Stomach smooth muscle (tissue), 2 donors: ENCODE results near the gene PCSK2.
A peak's percentile ranks its signal among the peaks of the same experiment; 100 is the strongest.

Experiments used
- H3K27ac ChIP-seq: one replicate; pipeline ENCODE4 v1.7.0; 2013; ENCODE audit warnings: mild to moderate bottlenecking, low read length, inconsistent platforms
- H3K27me3 ChIP-seq, 2 donors: one replicate each; pipeline ENCODE4 v1.7.0; 2013; ENCODE audit warnings: low read length in 2 of 2; ENCODE audit not compliant: insufficient read depth in 2 of 2, control insufficient read depth in 1 of 2
- H3K36me3 ChIP-seq, 2 donors: one replicate each; pipeline ENCODE4 v1.7.0; 2013; ENCODE audit warnings: low read length in 2 of 2; ENCODE audit not compliant: control insufficient read depth in 2 of 2, insufficient read depth in 2 of 2
- H3K4me1 ChIP-seq: one replicate; pipeline ENCODE4 v1.7.0; 2013; ENCODE audit warnings: low read length; ENCODE audit not compliant: control insufficient read depth, insufficient read depth
- H3K4me3 ChIP-seq, 2 donors: one replicate each; pipeline ENCODE4 v1.7.0; 2013; ENCODE audit warnings: low read length in 2 of 2
- H3K9ac ChIP-seq, 2 donors: one replicate each; pipeline ENCODE4 v1.7.0; 2013; ENCODE audit warnings: low read length in 2 of 2, mild to moderate bottlenecking in 1 of 2
- H3K9me3 ChIP-seq, 2 donors: one replicate each; pipeline ENCODE4 v1.7.0; 2013; ENCODE audit warnings: low read length in 2 of 2; ENCODE audit not compliant: control insufficient read depth in 2 of 2
- donor health status: healthy.
- donor health status: Pancreatic carcinoma.

Gene PCSK2

DNA sequence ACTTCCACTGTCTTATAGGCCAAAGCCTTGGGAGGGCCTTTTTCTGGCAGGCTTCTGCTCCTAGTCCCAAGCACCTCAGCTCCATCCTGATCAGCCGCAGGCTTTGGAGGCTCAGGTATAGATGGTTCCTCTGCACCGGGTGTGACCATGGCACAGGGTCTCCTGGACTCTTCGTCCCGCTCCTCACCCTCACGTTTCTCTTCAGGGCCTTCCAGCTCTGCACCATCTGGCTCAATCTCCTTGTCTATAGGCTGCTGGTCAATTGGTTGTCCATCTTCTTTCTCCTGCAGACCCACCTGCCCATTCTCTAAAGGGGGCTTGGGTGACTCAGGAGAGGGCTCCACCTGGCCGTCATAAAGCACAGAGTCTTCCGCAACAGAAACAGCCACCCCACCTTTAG lies 267.4 kb downstream of the PCSK2 start:
- Histone ChIP-seq H3K4me3 (no peak overlapping the region), H3K27ac (no peak overlapping the region), H3K4me1 (peaks cover 5% of the 10 kb centered on the region), H3K9me3 (no peaks in the 10 kb centered on the region), H3K9ac (no peak overlapping the region), H3K27me3 (no peaks in the 10 kb centered on the region), H3K36me3 (no peaks in the 10 kb centered on the region)

- no peak overlapping the region for H3K9ac ChIP-seq
- no peaks in the 10 kb centered on the region for H3K36me3 ChIP-seq
- no peaks in the 10 kb centered on the region for H3K9me3 ChIP-seq
- no peak overlapping the region for H3K4me3 ChIP-seq
- peaks cover 5% of the 10 kb centered on the region for H3K4me1 ChIP-seq
- H3K27me3 ChIP-seq: no peaks in the 10 kb centered on the region
- H3K27ac ChIP-seq: no peak overlapping the region
Observed at GRCh38 chr20:17495826-17496225, 269.0 kb downstream of the PCSK2 start.

DNA sequence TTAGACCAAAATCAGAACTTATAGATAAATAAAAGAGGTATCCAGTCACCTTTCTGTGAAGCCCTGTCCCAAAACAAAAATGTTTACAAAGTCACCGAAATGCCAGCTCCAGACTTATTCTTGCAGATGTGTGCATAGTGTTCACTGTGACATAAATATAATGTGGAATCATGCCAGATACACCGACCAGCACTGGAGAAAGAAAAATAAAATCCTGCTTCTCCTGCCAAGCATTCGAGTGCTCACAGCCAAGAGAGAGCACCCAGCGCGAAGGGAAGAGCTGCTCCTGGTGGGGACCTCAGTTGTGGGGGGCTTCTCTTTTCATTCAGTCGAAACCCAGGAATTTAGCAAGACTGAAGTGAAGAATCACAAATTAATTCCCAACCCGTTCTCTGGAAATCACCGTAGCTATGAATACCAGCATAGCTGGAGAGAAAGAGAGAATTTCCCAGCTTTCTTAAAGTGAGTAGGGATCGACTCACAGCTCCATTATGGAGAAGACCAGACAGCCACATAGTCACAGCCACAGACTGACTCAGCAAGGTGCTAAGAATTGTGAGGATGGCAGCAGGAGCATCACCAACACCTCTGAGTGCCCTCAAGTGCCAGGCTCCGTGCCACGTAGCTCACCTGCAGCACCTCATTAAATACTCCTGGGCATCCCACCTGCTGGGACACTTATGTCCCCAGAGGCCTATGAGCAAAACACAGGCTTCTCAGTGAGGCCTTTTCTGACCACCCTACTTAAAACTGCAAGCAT lies 271.2 kb downstream of the PCSK2 start:
- H3K4me3 ChIP-seq: peak overlapping the region; percentile 32 to 57
- H3K36me3 ChIP-seq: no peaks in the 10 kb centered on the region
- peaks cover 5% of the 10 kb centered on the region for H3K4me1 ChIP-seq
- no peaks in the 10 kb centered on the region for H3K27me3 ChIP-seq
- no peak overlapping the region for H3K27ac ChIP-seq
- H3K9ac ChIP-seq: peak overlapping the region in 1 of 2 donors; percentile 42
- H3K9me3 ChIP-seq: no peaks in the 10 kb centered on the region

DNA sequence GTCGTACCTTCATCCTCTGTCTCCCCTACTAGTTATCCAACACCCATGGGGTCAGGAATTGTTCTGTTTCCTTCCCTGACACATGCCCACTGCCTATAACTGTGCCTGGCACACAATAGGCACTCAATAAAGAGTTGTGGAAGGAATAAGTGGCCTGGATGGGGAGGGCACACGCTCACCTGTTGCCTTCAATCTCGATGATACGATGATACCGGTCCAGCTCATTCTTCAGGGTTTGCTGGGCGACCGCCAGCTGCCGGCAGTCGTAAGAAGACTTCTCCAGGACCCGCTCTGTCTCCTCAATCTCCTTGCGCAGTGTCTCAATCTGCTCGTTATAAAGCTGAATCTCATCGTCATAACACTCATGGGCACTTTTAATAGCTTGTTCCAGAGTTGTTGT lies 271.8 kb downstream of the PCSK2 start:
- H3K27me3 ChIP-seq: no peaks in the 10 kb centered on the region
- no peak overlapping the region for H3K9ac ChIP-seq
- no peaks in the 10 kb centered on the region for H3K36me3 ChIP-seq
- no peak overlapping the region for H3K4me3 ChIP-seq
- H3K4me1 ChIP-seq: peaks cover 5% of the 10 kb centered on the region
- no peaks in the 10 kb centered on the region for H3K9me3 ChIP-seq
- no peak overlapping the region for H3K27ac ChIP-seq

- Histone ChIP-seq H3K27ac (no peak overlapping the region), H3K9me3 (no peaks in the 10 kb centered on the region), H3K4me1 (peaks cover 5% of the 10 kb centered on the region), H3K27me3 (no peaks in the 10 kb centered on the region), H3K4me3 (no peak overlapping the region), H3K9ac (no peak overlapping the region), H3K36me3 (no peaks in the 10 kb centered on the region)
Observed at GRCh38 chr20:17499041-17499440, 272.2 kb downstream of the PCSK2 start.

GRCh38 chr20:17500271-17500670 lies 273.4 kb downstream of the PCSK2 start:
- Histone ChIP-seq H3K9me3 (no peaks in the 10 kb centered on the region), H3K4me3 (no peak overlapping the region), H3K27me3 (no peaks in the 10 kb centered on the region), H3K9ac (no peak overlapping the region), H3K36me3 (no peaks in the 10 kb centered on the region), H3K27ac (no peak overlapping the region), H3K4me1 (peaks cover 14% of the 10 kb centered on the region)

- H3K9me3 ChIP-seq: no peaks in the 10 kb centered on the region
- no peak overlapping the region for H3K9ac ChIP-seq
- H3K4me3 ChIP-seq: no peak overlapping the region
- no peak overlapping the region for H3K27ac ChIP-seq
- H3K4me1 ChIP-seq: peaks cover 18% of the 10 kb centered on the region
- H3K36me3 ChIP-seq: no peaks in the 10 kb centered on the region
- H3K27me3 ChIP-seq: no peaks in the 10 kb centered on the region
Observed at GRCh38 chr20:17500826-17501225, 274.0 kb downstream of the PCSK2 start.

DNA sequence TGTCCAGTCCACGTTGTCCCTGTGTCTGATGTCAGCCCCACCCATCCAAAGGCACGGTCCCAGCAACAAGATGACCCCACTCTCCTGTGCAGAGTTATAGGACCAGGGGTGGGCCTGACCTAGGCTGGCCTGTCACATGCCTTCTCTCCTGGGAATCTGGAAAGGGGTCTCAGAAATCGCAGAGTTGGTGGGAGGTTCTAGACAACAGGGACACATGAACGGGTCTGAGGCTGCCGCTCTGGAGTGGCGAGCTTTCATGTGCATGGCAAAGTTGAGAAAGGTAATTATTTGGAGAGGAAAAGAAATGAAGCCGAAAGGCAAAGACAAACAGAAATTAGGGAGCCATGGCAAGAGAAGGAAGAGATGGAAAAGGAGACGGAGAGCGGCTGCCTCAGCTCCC lies 274.9 kb downstream of the PCSK2 start:
- no peak overlapping the region for H3K9ac ChIP-seq
- no peaks in the 10 kb centered on the region for H3K36me3 ChIP-seq
- peaks cover 18% of the 10 kb centered on the region for H3K4me1 ChIP-seq
- H3K27me3 ChIP-seq: no peaks in the 10 kb centered on the region
- no peak overlapping the region for H3K27ac ChIP-seq
- H3K4me3 ChIP-seq: no peak overlapping the region
- no peaks in the 10 kb centered on the region for H3K9me3 ChIP-seq

DNA sequence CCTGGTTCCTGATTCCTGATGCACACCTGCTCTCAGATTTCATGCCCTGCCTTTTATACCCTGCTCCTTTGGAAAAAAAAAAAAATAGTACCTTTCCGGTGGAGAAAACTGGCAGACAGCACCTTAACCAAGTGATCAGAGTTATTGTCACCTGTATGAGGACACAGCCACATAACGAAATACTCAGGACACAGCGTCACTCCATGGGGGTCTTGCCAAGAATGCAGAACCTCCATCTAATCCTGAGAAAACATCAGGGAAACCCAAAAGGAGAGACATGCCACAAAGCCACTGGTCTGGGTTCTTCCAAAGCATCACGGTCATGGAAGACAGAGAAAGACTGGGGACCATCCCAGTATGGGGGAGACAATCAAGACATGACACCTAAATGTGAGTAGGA lies 275.3 kb downstream of the PCSK2 start:
- Histone ChIP-seq H3K4me1 (peaks cover 18% of the 10 kb centered on the region), H3K27ac (no peak overlapping the region), H3K36me3 (no peaks in the 10 kb centered on the region), H3K4me3 (no peak overlapping the region), H3K9ac (no peak overlapping the region), H3K27me3 (no peaks in the 10 kb centered on the region), H3K9me3 (no peaks in the 10 kb centered on the region)

DNA sequence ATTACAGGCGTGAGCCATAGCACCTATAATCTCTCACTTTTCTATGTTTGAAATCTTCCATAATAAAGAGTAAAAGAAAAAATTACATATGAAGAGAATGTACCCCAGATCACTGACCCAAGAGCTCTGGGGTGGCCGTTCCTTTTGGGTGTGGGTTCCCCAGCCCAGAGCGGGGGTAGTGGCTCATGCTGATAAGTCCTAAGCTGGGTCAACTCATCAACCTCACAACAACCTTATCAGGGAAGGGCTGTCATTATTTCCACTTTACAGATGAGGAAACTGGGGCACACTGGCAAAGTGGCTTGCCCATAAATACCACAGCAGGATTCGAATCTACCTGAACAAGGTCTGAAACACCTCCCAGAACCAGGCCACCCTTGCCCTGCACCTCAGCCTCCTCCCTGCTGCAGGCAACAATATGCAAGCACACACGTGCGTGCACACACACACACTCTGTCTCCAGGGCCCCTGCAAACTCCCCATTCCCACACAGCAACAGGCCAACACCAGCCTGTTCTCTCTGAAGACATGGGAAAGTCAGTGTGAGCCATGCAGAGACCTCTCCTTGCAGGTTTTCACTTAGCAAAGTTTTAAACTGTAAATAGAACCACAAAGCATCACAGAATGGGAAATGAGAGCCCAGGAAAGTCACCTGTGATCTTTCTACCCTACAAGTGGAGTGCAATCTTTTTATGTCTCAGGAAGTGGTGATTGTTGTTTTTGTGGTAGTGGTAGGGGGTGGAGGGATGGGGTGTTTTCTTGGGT lies 276.6 kb downstream of the PCSK2 start:
- Histone ChIP-seq H3K36me3 (no peaks in the 10 kb centered on the region), H3K9me3 (no peaks in the 10 kb centered on the region), H3K27ac (no peak overlapping the region), H3K4me3 (no peak overlapping the region), H3K27me3 (no peaks in the 10 kb centered on the region), H3K9ac (peak overlapping the region in 1 of 2 donors; percentile 13), H3K4me1 (peaks cover 13% of the 10 kb centered on the region)
